Cardiac fibroblast (primary cell): ENCODE results near the gene SDK2.

ENCODE experiments used
- DNase-seq, 2 donors: peaks; one replicate each; pipeline versions ENCODE4 v3.0.0 to v3.0.0-alpha.2; 2010; ENCODE audit warnings: low read depth in 2 of 2
- H3K4me3 ChIP-seq, 2 donors: replicated peaks in 1 of 2; 1 replicate in 1 of 2; 2 replicates in 1 of 2; pipeline ENCODE4 v1.5.1; 2011; ENCODE audit warnings: low read depth in 2 of 2, low read length in 2 of 2, mild to moderate bottlenecking in 2 of 2, moderate library complexity in 1 of 2
- TF ChIP-seq, protein P1 (sequence below): IDR thresholded peaks from one replicate; pipeline ENCODE4 v1.5.1; 2011; ENCODE audit warnings: low read depth, mild to moderate bottlenecking, low read length, inconsistent platforms

Gene SDK2

GRCh38 chr17:73285916-73286862 is 358.1 kb downstream of the SDK2 start:
- H3K4me3 ChIP-seq: no peak overlapping the region
- DNase-seq: no peak
- TF ChIP-seq, protein P1, sequence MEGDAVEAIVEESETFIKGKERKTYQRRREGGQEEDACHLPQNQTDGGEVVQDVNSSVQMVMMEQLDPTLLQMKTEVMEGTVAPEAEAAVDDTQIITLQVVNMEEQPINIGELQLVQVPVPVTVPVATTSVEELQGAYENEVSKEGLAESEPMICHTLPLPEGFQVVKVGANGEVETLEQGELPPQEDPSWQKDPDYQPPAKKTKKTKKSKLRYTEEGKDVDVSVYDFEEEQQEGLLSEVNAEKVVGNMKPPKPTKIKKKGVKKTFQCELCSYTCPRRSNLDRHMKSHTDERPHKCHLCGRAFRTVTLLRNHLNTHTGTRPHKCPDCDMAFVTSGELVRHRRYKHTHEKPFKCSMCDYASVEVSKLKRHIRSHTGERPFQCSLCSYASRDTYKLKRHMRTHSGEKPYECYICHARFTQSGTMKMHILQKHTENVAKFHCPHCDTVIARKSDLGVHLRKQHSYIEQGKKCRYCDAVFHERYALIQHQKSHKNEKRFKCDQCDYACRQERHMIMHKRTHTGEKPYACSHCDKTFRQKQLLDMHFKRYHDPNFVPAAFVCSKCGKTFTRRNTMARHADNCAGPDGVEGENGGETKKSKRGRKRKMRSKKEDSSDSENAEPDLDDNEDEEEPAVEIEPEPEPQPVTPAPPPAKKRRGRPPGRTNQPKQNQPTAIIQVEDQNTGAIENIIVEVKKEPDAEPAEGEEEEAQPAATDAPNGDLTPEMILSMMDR: no peak

DNA sequence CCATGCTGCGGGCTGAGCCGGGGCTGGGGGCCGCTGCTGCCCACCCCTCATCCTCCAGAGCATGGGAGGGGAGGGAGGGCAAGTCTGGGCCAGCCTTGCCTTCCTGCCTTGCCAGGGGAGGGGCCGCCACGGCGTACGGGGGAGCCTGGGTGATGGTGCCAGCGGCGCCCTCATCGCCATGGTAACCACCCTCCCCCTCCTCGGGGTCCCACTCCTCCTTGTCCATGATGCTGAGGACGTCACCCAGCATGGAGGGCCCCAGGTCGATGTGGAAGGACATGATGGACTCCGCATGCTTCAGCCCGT is 358.7 kb downstream of the SDK2 start:
- no peak overlapping the region for H3K4me3 ChIP-seq
- TF ChIP-seq, protein P1: no peak
- DNase-seq: no peak

GRCh38 chr17:73284906-73285602 is 359.2 kb downstream of the SDK2 start:
- TF ChIP-seq, protein P1: no peak
- no peak overlapping the region for H3K4me3 ChIP-seq
- no peak for DNase-seq
